HCT116 (cell line): ENCODE data around the gene ATF6B. TPM values are rescaled to one million over a fixed set of nuclear protein-coding genes. Genes with fewer than 3 reads are reported as not detected.

Source experiments
- ATAC-seq: fragments of 200-7000 bp; cut with Tn5 transposase; 2 replicates; pipeline ENCODE4 v1.9.1; 2020; ENCODE audit warnings: mild to moderate bottlenecking, moderate library complexity
- BruUV-seq: library from RNA; stranded (reverse); fragments of 400-500 nt; replicated peaks from 2 replicates; lab custom pipeline; 2021; lab: Mats Ljungman, UMichigan
- CTCF ChIA-PET: fragments of 300-600 bp; sonication (Branson Sonifier 250); formaldehyde crosslinking; loops from one replicate; lab custom pipeline; 2021; ENCODE audit warnings: antibody characterized with exemption; lab: Charles Lee
- POLR2A ChIA-PET: fragments of 300-600, 350-600 bp; sonication (Branson Sonifier 250); formaldehyde crosslinking; loops from one replicate; lab custom pipeline; 2021; ENCODE audit warnings: antibody characterized with exemption; lab: Charles Lee
- RAD21 ChIA-PET, 2 experiments: fragments of 300-600 bp; sonication (Branson Sonifier 250); formaldehyde crosslinking; loops; one replicate each; lab custom pipeline; 2023; ENCODE audit warnings: low total read pairs in 2 of 2; ENCODE audit not compliant: uncharacterized antibody in 2 of 2, unreplicated experiment in 2 of 2, low non-redundant PET in 1 of 2; lab: Charles Lee
- DNase-seq: peaks from one replicate; pipeline ENCODE4 v3.0.0-alpha.2; 2010; ENCODE audit warnings: low read depth, low spot score
- H2AFZ ChIP-seq: fragments of 200-600 bp; shearing (Covaris generic), sonication (generic); 2 replicates; pipeline ENCODE4 v1.6.1; 2017; ENCODE audit warnings: low read depth, mixed run types, mixed read lengths, antibody characterized with exemption, low read length; ENCODE audit not compliant: poor library complexity, severe bottlenecking
- H3K27ac ChIP-seq: 2 replicates; pipeline ENCODE4 v1.5.1; 2012; ENCODE audit warnings: low read depth, low read length
- H3K27me3 ChIP-seq: fragments of 200-600 bp; sonication (generic); 2 replicates; pipeline ENCODE4 v1.6.1; 2016; ENCODE audit warnings: mixed run types, low read length, mixed read lengths; ENCODE audit not compliant: insufficient read depth
- H3K36me3 ChIP-seq, 2 experiments: fragments of 200-500 bp in 1 of 2; fragments of 200-600 bp in 1 of 2; sonication (Bioruptor generic) in 1 of 2; sonication (generic) in 1 of 2; 2 replicates each; pipeline versions ENCODE4 v1.5.1 to v1.6.1; 2014 to 2016; ENCODE audit warnings: low read length in 2 of 2, inconsistent platforms in 1 of 2, mixed read lengths in 1 of 2, mixed run types in 1 of 2; ENCODE audit not compliant: insufficient read depth in 2 of 2, control insufficient read depth in 1 of 2
- H3K4me1 ChIP-seq, 2 experiments: fragments of 200-600 bp in 1 of 2; sonication (generic) in 1 of 2; 2 replicates each; pipeline versions ENCODE4 v1.5.1 to v1.6.1; 2012 to 2017; ENCODE audit warnings: low read length in 2 of 2, inconsistent platforms in 1 of 2, mild to moderate bottlenecking in 1 of 2, mixed read lengths in 1 of 2, mixed run types in 1 of 2, moderate library complexity in 1 of 2; ENCODE audit not compliant: insufficient read depth in 2 of 2, control insufficient read depth in 1 of 2
- H3K4me2 ChIP-seq: fragments of 200-600 bp; sonication (generic); 2 replicates; pipeline ENCODE4 v1.6.1; 2017; ENCODE audit warnings: mixed run types, low read length, mixed read lengths
- H3K4me3 ChIP-seq, 2 experiments: fragments of 200-600 bp in 1 of 2; sonication (generic) in 1 of 2; replicated peaks in 1 of 2; 2 replicates each; pipeline ENCODE4 v1.5.1; 2011 to 2016; ENCODE audit warnings: low read length in 2 of 2, control low read depth in 1 of 2, low read depth in 1 of 2, mild to moderate bottlenecking in 1 of 2, mixed read lengths in 1 of 2, mixed run types in 1 of 2
- H3K79me2 ChIP-seq: fragments of 200-600 bp; sonication (generic); 2 replicates; pipeline ENCODE4 v1.6.1; 2017; ENCODE audit warnings: mild to moderate bottlenecking, mixed run types, low read length, moderate library complexity, mixed read lengths; ENCODE audit not compliant: insufficient read depth
- H3K9ac ChIP-seq: fragments of 200-600 bp; sonication (generic); 2 replicates; pipeline ENCODE4 v1.6.1; 2016; ENCODE audit warnings: low read length, mixed read lengths
- H3K9me2 ChIP-seq: fragments of 200-600 bp; sonication (generic), shearing (Covaris generic); 2 replicates; pipeline ENCODE4 v1.6.1; 2017; ENCODE audit warnings: mixed run types, mild to moderate bottlenecking, moderate library complexity; ENCODE audit not compliant: insufficient read depth
- H3K9me3 ChIP-seq, 2 experiments: fragments of 200-500 bp in 1 of 2; fragments of 200-600 bp in 1 of 2; sonication (Bioruptor generic) in 1 of 2; sonication (generic) in 1 of 2; 2 replicates each; pipeline ENCODE4 v1.6.1; 2014 to 2017; ENCODE audit warnings: low read length in 2 of 2, mixed read lengths in 2 of 2, inconsistent platforms in 1 of 2, low read depth in 1 of 2, mild to moderate bottlenecking in 1 of 2, mixed run types in 1 of 2, moderate library complexity in 1 of 2; ENCODE audit not compliant: control insufficient read depth in 1 of 2, insufficient read depth in 1 of 2
- H4K20me1 ChIP-seq: fragments of 200-600 bp; sonication (generic), shearing (Covaris generic); 2 replicates; pipeline ENCODE4 v1.6.1; 2017; ENCODE audit warnings: mixed run types, mild to moderate bottlenecking, moderate library complexity; ENCODE audit not compliant: insufficient read depth
- CBX3 ChIP-seq: IDR thresholded peaks from 2 replicates; pipeline ENCODE4 v1.6.1; 2012; ENCODE audit warnings: low read depth
- POLR2A ChIP-seq: IDR thresholded peaks from 2 replicates; pipeline ENCODE4 v1.7.0; 2011; ENCODE audit warnings: borderline replicate concordance; ENCODE audit not compliant: insufficient read depth, insufficient read length; ENCODE audit errors: extremely low read depth
- POLR2AphosphoS5 ChIP-seq: IDR thresholded peaks from 2 replicates; pipeline ENCODE4 v1.6.1; 2011; ENCODE audit warnings: mild to moderate bottlenecking, low read depth, low read length, moderate library complexity
- RAD21 ChIP-seq: IDR thresholded peaks from 2 replicates; pipeline ENCODE4 v1.6.1; 2012; ENCODE audit warnings: low read depth, mild to moderate bottlenecking
- TCF7L2 ChIP-seq: IDR thresholded peaks from 2 replicates; pipeline ENCODE4 v1.7.0; 2011; ENCODE audit warnings: borderline replicate concordance, inconsistent platforms; ENCODE audit not compliant: insufficient read depth, insufficient read length; ENCODE audit errors: extremely low read depth
- YY1 ChIP-seq: IDR thresholded peaks from 2 replicates; pipeline ENCODE4 v1.6.1; 2011; ENCODE audit warnings: low read length, low read depth, moderate library complexity, mild to moderate bottlenecking; ENCODE audit not compliant: insufficient replicate concordance; ENCODE audit errors: extremely low read depth
- intact Hi-C: fragments of 100-400 bp; cut with micrococcal nuclease; formaldehyde crosslinking; loops from 2 replicates; pipeline ENCODE4 v1.10.0; 2022
- total RNA-seq: library from RNA; stranded (reverse); gene quantifications from one replicate; pipeline ENCODE4 v1.2.1, GENCODE V29; 2021; ENCODE audit not compliant: unreplicated experiment
- TF ChIP-seq, protein P1 (sequence below): IDR thresholded peaks from 2 replicates; pipeline ENCODE4 v1.6.1; 2012
- TF ChIP-seq, protein P2 (sequence below), 3 experiments: fragments of 200-600 bp in 1 of 3; sonication (generic) in 1 of 3; IDR thresholded peaks in 2 of 3; conservative IDR thresholded peaks in 1 of 3; 2 replicates each; pipeline ENCODE4 v1.5.1; 2012 to 2017; ENCODE audit warnings: low read depth in 2 of 3, low read length in 2 of 3, antibody characterized with exemption in 1 of 3, borderline replicate concordance in 1 of 3, control low read depth in 1 of 3, mild to moderate bottlenecking in 1 of 3, mixed read lengths in 1 of 3, mixed run types in 1 of 3, moderate library complexity in 1 of 3; ENCODE audit not compliant: insufficient read depth in 1 of 3
- TF ChIP-seq, protein P3 (sequence below): IDR thresholded peaks from 2 replicates; pipeline ENCODE4 v1.6.1; 2012

ATF6B gene
- total RNA-seq, 1 experiment from 2014 or later: 63.9 TPM

DNA sequence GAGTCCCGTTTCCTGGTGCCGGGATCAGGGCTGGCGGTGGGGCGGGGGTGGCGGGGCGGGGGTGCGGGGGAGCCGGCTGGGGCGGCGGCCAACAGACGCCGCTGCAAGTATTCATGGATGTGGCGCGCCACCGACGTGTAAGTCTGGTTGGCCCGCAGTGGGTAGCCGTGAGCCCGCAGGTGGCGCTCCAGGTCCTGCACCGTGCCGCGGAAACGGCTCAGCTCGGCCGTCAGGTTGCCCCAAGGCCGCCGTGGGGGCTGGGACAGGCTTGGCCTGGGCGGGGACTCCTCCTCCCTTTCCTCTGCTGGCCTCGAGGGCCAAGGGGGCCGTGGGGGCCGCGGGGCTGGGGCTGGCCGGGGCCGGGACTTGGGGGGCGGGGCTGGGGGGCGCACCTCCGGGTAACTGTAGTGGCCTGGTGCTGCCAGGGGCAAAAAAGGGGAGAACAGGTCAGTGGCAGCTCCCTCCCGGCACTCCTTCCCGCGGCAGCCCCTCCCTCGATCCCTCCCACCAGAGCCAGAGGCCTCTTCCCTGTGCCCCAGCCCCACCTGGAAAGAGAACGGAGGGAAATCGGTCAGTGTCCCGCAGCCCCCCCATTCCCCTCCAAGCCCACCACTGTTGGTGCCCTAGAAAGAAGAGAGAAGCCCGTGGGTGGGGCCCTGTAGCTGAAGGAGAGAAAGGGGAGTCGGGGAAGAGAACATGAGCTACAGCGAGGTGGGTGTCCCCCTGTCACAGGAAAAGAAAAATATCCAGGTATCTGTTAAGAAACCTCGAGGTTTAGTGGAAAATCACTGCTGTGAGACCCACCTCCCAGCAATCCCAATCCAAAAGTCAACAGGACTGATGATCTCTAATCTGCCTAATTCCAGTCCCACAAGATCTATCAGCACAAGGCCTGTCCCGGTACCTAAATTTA lies 40.2 kb downstream of the ATF6B start:
- H3K9me3 ChIP-seq: no peaks in the 10 kb centered on the region
- CTCF ChIA-PET: interaction anchor here (0.6 to 1.6 kb wide), 8 partner anchors 12 to 326 kb away, joined by 3 to 6 read pairs (median 4); partner anchors contain the start of gene VWA7
- H4K20me1 ChIP-seq: no peaks in the 10 kb centered on the region
- POLR2A ChIA-PET: interaction anchor here (0.6 kb wide), 1 partner anchor 680 kb away, joined by 3 read pairs; no protein-coding TSS in a partner anchor
- peak overlapping the region; percentile 19; a peak in 3 of 4 replicates for H3K4me3 ChIP-seq
- DNase-seq (peak; percentile 81), ATAC-seq (peak; percentile 99)
- TF ChIP-seq POLR2AphosphoS5 (0 out of 2 replicates have a peak, but pooled peaks have one; percentile 33), YY1 (peak; percentile 30), RAD21 (peak; percentile 88), TCF7L2 (peak; percentile 32), CBX3 (0 out of 2 replicates have a peak, but pooled peaks have one; percentile 36), POLR2A (no peak)
- TF ChIP-seq, protein P1, sequence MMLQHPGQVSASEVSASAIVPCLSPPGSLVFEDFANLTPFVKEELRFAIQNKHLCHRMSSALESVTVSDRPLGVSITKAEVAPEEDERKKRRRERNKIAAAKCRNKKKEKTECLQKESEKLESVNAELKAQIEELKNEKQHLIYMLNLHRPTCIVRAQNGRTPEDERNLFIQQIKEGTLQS: no peak
- TF ChIP-seq, protein P2, sequence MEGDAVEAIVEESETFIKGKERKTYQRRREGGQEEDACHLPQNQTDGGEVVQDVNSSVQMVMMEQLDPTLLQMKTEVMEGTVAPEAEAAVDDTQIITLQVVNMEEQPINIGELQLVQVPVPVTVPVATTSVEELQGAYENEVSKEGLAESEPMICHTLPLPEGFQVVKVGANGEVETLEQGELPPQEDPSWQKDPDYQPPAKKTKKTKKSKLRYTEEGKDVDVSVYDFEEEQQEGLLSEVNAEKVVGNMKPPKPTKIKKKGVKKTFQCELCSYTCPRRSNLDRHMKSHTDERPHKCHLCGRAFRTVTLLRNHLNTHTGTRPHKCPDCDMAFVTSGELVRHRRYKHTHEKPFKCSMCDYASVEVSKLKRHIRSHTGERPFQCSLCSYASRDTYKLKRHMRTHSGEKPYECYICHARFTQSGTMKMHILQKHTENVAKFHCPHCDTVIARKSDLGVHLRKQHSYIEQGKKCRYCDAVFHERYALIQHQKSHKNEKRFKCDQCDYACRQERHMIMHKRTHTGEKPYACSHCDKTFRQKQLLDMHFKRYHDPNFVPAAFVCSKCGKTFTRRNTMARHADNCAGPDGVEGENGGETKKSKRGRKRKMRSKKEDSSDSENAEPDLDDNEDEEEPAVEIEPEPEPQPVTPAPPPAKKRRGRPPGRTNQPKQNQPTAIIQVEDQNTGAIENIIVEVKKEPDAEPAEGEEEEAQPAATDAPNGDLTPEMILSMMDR (IDR thresholded peaks at IDR 0.05 in 2 of 3, conservative IDR thresholded peaks at IDR 0.05 in 1 of 3; ENCODE audit: borderline replicate concordance in 1 of 3, insufficient read depth in 1 of 3, low read depth in 2 of 3, low read length in 2 of 3): peak; percentile 59 to 71 (median 64)
- TF ChIP-seq, protein P3, sequence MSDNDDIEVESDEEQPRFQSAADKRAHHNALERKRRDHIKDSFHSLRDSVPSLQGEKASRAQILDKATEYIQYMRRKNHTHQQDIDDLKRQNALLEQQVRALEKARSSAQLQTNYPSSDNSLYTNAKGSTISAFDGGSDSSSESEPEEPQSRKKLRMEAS: no peak; the same call in 1 of the 2 replicates
- intact Hi-C loops: loop anchor here (1.0 kb wide), 1 partner anchor 107 kb away; no protein-coding TSS in a partner anchor
- BruUV-seq: TSS peak; percentile 54
- H3K9me2 ChIP-seq: no peaks in the 10 kb centered on the region
- peak overlapping the region; percentile 47; the same call in 1 of the 2 replicates for H3K27ac ChIP-seq
- RAD21 ChIA-PET: interaction anchor here in 1 of 2 experiments (0.9 kb wide), 1 partner anchor 325 kb away, joined by 4 read pairs; no protein-coding TSS in a partner anchor
- H3K4me1 ChIP-seq: peaks cover 14 to 28% of the 10 kb centered on the region in 2 experiments
- peak overlapping the region; percentile 14; the same call in 1 of the 2 replicates for H3K9ac ChIP-seq
- H3K79me2 ChIP-seq: no peaks in the 10 kb centered on the region
- H3K4me2 ChIP-seq: peak overlapping the region; percentile 56
- no peak overlapping the region for H2AFZ ChIP-seq
- no peaks in the 10 kb centered on the region for H3K27me3 ChIP-seq
- H3K36me3 ChIP-seq: no peaks in the 10 kb centered on the region
